ENCODE results near the gene P2RX3.
A peak's percentile ranks its signal among the peaks of the same experiment; 100 is the strongest.
"Not testable (repeated sequence)": the region's sequence is repeated elsewhere in the genome, so short reads cannot be mapped to it uniquely, and the experiment has no call there.

P2RX3 gene

GRCh38 chr11:57399972-57400578 is 61.9 kb downstream of the P2RX3 start:
- no peak for DNase-seq (ENCODE audit: low read depth)

- no peak for DNase-seq (ENCODE audit: low read depth)
Observed at GRCh38 chr11:57402188-57403002, 64.2 kb downstream of the P2RX3 start.

GRCh38 chr11:57403003-57403801 is 65.0 kb downstream of the P2RX3 start:
- DNase-seq (ENCODE audit: low read depth), result not testable (repeated sequence)

GRCh38 chr11:57403802-57404147 is 65.6 kb downstream of the P2RX3 start:
- no peak for DNase-seq (ENCODE audit: low read depth)

- no peak for DNase-seq (ENCODE audit: low read depth)
Observed at GRCh38 chr11:57405271-57405860, 67.2 kb downstream of the P2RX3 start.

GRCh38 chr11:57406337-57406904 is 68.3 kb downstream of the P2RX3 start:
- DNase-seq (ENCODE audit: low read depth), result no peak

- no peak for DNase-seq (ENCODE audit: low read depth)
Observed at GRCh38 chr11:57407010-57407920, 69.1 kb downstream of the P2RX3 start.

- DNase-seq (ENCODE audit: low read depth), result no peak
Observed at GRCh38 chr11:57407941-57408475, 69.9 kb downstream of the P2RX3 start.

- no peak for DNase-seq (ENCODE audit: low read depth)
Observed at GRCh38 chr11:57408771-57409170, 70.6 kb downstream of the P2RX3 start.

GRCh38 chr11:57409321-57410100 is 71.4 kb downstream of the P2RX3 start:
- no peak for DNase-seq (ENCODE audit: low read depth)

- DNase-seq (ENCODE audit: low read depth), result peak; percentile 48
Observed at GRCh38 chr11:57410287-57410686, 72.1 kb downstream of the P2RX3 start.

- no peak for DNase-seq (ENCODE audit: low read depth)
Observed at GRCh38 chr11:57413681-57414080, 75.5 kb downstream of the P2RX3 start.

GRCh38 chr11:57414612-57415212 is 76.6 kb downstream of the P2RX3 start:
- no peak for DNase-seq (ENCODE audit: low read depth)

GRCh38 chr11:57416436-57416835 is 78.3 kb downstream of the P2RX3 start:
- no peak for DNase-seq (ENCODE audit: low read depth)

GRCh38 chr11:57417056-57417455 is 78.9 kb downstream of the P2RX3 start:
- no peak for DNase-seq (ENCODE audit: low read depth)

GRCh38 chr11:57418131-57418530 is 80.0 kb downstream of the P2RX3 start:
- DNase-seq (ENCODE audit: low read depth), result no peak

GRCh38 chr11:57419146-57419545 is 81.0 kb downstream of the P2RX3 start:
- DNase-seq (ENCODE audit: low read depth), result no peak

- no peak for DNase-seq (ENCODE audit: low read depth)
Observed at GRCh38 chr11:57421066-57421465, 82.9 kb downstream of the P2RX3 start.

- no peak for DNase-seq (ENCODE audit: low read depth)
Observed at GRCh38 chr11:57421805-57422204, 83.7 kb downstream of the P2RX3 start.
